NCI-H1436 (cell line): ENCODE data around the gene PAFAH1B2.
"Not testable (repeated sequence)": the region's sequence is repeated elsewhere in the genome, so short reads cannot be mapped to it uniquely, and the experiment has no call there.

Experiments
- DNase-seq: peaks from one replicate; lab custom pipeline; 2025; lab: John Stamatoyannopoulos, UW

PAFAH1B2 gene

DNA sequence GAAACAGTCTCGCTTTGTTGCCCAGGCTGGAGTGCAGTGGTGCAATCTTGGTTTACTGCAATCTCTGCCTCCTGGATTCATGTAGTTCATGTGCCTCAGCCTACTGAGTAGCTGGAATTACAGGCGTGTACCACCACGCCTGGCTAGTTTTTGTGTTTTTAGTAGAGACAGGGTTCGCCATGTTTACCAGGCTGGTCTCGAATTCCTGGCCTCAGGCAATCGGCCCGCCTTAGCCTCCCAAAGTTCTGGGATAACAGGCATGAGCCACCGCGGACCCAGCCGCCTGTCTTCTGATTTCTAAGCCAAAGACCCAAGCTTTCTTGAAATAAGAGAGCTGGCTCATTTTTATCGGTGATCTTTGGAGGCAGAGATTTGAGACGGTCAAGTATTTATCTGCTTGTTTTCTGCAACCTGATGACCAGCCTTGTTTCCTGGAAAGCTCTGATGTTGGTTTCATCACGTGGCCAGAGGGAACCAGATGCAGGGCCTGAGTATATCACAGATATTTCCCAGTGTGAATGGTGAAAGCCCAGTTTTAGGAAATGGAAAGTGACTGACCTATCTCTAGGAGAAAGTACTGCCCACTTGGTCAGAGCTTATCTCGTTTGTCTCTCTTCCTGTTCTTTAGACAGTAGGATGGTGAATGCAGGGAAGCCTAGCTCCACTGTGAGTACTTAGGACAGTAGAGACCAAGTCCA, 28.8 kb downstream of the PAFAH1B2 start:
- no peak for DNase-seq

DNA sequence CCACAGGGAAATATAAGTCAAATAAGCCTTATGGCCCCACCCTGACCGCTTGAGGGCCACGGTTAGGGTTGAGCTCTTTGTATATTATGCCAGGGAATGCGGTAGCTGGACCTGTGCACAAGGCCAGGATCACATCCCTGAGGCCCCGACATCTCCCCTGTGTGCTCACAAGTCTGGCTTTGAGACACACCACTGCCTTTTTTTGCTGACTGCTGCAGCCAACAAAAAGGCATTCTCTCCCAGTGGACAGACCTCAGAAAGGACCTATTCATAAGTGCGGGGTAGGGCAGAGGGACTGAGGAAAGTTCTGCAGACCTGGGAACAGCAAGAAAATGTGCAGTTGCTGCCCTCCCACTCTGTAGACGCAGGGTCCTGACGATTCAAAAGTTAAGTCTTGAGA, 31.0 kb downstream of the PAFAH1B2 start:
- DNase-seq, result no peak

DNA sequence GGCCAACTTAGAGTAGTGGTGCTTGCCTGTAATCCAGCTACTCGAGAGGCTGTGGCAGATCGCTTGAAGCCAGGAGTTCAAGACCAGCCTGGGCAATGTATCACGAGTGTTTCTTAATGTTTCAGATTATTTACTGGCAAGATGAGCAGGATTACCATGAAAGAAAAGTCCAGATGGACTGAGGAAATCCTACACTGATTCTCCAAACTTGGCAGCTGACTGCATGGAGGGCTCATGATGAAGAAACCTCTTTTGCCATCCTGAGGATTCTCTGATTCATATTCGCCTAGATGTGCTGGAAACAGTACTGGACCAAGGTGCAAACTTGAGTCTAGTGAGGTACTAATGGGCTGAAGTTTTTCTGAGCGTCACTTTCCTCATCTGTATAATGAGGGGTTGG, 31.7 kb downstream of the PAFAH1B2 start:
- no peak for DNase-seq

GRCh38 chr11:117176186-117176585, 32.1 kb downstream of the PAFAH1B2 start:
- DNase-seq, result no peak

DNA sequence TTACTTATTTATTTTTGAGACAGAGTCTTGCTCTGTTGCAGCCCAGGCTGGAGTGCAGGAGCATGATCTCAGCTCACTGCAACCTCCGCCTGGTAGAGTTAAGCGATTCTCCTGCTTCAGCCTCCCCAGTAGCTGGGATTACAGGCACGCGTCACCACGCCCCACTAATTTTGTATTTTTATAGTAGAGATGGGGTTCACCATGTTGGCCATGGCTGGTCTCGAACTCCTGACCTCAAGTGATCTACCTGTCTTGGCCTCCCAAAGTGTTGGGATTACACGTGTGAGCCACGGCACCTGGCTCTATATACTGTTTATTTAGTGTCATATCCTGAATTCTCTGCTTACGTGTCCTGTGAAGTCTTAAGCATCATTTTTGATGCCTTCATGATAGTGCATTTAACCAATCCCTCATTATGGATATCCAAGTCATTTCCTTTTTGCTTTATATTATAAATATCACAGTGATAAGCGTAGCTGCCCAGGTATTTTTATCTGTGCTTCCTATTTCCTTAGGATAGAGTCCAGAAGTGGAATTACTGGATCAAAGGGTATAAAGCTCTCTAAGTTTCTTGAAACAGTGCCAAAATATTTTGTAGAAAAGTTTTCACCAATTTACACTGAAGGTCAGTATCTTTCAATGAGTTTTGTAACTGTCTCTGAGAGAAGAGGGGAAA, 33.6 kb downstream of the PAFAH1B2 start:
- no peak for DNase-seq

GRCh38 chr11:117178210-117179034, 34.3 kb downstream of the PAFAH1B2 start, which contains the start of gene SIDT2:
TSS of gene SIDT2 (plus strand) at chr11:117178743. CDS start at chr11:117179264, 521 bp downstream.
- peak; percentile 81 for DNase-seq

GRCh38 chr11:117179048-117179999, 35.2 kb downstream of the PAFAH1B2 start:
- peak; percentile 4 for DNase-seq

DNA sequence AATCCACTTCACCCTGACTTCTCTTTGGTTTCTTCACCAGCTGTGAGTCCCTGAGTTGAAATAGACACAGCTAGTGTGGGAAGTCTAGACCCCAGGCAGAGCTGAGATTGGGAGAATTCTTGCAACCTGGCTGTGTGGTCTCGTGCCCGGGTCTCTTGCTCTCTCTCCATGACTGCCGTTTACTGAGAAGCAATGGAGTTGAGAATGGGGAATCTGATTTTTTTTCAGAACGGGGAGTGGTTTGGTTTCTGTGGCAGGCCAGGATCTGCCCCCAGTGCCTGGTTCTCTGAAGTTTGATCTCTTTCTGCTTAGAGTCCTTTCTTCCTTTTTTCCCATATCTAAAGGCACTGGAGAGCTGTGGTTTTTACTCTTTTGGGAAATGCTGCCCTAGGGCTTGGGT, 35.9 kb downstream of the PAFAH1B2 start:
- DNase-seq, result no peak

DNA sequence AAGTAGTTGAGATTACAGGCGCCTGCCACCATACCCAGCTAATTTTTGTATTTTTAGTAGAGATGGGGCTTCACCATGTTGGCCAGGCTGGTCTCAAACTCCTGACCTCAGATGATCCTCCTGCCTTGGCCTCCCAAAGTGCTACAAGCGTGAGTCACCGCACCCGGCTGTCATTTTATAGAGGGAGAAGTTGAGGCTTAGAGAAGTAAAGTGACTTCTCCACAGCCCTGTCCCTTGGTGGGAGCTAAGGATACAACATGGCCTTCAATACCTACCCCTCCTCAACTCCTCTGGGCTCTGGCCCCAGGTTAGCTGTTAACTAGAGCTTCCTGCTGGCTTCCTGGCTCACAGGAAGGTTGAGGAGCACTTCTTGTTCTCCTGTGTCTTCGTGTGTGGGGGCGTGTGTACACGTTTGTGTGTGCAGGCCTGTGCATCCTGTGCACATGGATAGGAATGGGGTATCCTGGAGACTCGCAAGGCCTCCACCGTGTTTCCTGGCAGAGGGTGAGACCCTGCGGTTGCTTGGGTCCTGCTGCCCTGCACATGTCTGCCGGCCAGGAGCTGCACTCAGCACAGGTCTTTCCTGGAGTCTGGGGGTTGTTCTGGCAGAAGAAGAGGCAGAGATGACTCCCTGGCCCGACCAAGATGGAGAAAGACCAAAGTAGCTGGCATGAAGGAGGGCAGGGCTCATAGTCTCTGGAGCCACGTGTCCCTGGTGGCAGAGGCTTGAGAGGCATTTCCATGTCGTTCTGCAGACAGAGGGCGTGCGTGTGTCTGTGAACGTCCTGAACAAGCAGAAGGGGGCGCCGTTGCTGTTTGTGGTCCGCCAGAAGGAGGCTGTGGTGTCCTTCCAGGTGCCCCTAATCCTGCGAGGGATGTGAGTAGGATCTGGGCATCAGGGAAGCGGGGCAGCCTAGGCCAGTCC, 36.8 kb downstream of the PAFAH1B2 start:
- DNase-seq, result peak; percentile 60

DNA sequence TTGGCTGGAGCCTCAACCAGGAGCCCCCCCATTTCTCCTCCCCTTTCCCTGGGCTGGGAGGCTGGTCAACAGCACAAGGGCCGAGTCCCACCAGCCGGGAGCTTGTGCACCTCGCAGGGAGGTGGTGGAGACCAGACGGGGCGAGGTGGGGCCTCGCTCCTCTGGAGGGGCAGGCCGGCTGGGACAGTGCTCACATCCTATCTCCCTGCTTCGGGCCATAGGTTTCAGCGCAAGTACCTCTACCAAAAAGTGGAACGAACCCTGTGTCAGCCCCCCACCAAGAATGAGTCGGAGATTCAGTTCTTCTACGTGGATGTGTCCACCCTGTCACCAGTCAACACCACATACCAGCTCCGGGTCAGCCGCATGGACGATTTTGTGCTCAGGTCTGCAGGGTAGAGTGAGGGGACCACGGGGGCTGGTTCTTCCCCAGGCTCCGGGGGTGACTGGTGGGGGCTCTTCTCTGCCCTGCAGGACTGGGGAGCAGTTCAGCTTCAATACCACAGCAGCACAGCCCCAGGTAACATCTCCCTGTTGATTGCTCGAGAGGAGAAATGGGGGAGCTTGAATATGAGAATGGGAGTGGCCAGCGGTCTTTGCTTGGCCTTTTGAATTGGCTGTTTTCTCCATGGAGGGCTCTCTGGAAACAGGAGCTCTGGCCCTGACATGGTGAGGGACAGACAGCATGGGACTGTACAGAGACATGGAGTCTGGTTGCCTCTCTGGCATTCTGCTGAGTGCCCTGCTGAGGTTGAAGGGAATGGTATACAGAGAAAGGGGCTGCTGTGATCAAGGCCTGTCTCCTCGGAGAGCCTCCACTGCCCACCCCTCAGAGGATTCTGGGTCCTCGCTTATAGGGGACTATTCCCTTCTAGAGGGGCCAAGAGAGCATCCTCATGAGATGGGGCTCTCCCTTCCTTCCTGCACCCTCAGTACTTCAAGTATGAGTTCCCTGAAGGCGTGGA, 37.8 kb downstream of the PAFAH1B2 start:
- DNase-seq, result no peak

GRCh38 chr11:117182551-117182935, 38.5 kb downstream of the PAFAH1B2 start:
- no peak for DNase-seq

DNA sequence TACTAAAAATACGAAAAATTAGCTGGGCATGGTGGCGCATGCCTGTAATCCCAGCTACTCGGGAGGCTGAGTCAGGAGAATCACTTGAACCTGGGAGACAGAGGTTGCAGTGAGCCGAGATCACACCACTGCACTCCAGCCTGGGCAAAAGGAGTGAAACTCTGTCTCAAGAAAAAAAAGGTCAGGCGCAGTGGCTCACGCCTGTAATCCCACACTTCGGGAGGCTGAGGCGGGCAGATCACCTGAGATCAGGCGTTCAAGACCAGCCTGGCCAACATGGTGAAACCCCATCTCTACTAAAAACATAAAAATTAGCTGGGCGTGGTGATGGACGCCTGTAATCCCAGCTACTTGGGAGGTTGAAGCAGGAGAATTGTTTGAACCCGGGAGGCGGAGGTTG, 39.1 kb downstream of the PAFAH1B2 start:
- not testable (repeated sequence) for DNase-seq

- no peak for DNase-seq
These were observed 39.8 kb downstream of the PAFAH1B2 start for GRCh38 chr11:117183724-117184349.

- no peak for DNase-seq
These were observed 41.8 kb downstream of the PAFAH1B2 start for GRCh38 chr11:117185736-117186430.

GRCh38 chr11:117186431-117186761, 42.3 kb downstream of the PAFAH1B2 start:
- DNase-seq, result no peak

GRCh38 chr11:117187007-117187406, 42.9 kb downstream of the PAFAH1B2 start:
- no peak for DNase-seq

GRCh38 chr11:117187428-117187798, 43.3 kb downstream of the PAFAH1B2 start:
- DNase-seq, result no peak

DNA sequence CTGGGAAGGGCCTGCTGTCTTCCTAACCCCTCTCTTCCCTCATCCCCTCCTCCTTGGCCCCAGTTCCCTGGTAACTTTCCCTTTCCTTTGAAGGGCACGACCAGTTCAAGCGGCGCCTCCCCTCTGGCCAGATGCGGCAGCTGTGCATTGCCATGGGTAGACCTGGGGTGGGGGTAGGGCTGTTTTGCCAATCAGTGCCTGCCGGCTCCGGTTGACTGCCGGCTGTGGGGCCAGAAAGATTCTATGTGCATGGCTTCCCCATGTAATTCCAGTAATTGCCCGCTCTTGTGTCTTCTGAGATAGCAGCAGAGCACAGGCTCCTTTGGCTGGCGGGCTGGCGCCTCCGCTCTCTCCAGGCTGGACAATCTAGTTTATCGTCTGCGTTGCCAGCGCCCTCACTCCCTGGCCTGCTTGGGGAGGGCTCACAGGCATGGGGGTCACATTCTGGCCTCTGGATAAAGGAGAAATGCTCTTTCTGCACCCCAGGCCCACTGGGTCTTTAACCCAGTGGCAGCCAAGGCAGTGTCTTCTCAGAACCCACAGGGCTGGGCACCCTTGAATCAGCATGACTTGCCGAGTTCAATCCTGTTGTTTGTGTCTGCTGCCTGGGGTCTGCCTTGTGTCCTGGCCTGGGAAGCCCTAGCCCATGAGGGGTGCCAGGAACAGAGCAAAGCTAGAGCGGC, 43.9 kb downstream of the PAFAH1B2 start:
- DNase-seq, result no peak
